ENCODE measurements around the gene GARNL3. TPM values are rescaled to one million over a fixed set of nuclear protein-coding genes. Genes with fewer than 3 reads are reported as not detected.

GARNL3 gene
- total RNA-seq, 2 experiments from 2014 or later, result 16.1 to 17.2 TPM

- no peaks in the 10 kb centered on the region for H3K36me3 ChIP-seq (ENCODE audit: insufficient read depth, low read length)
- H4K20me1 ChIP-seq (ENCODE audit: insufficient read depth, low read length), result no peaks in the 10 kb centered on the region
- no peak for DNase-seq (ENCODE audit: low spot score)
- peak overlapping the region; percentile 93 for H3K4me2 ChIP-seq (ENCODE audit: low read length)
- H2AFZ ChIP-seq (ENCODE audit: low read length), result no peak overlapping the region
- TF ChIP-seq CTCF (conservative IDR thresholded peaks at IDR 0.05; ENCODE audit: low read length), result no peak
- no peak for TF ChIP-seq EZH2phosphoT487 (IDR thresholded peaks at IDR 0.05; ENCODE audit: borderline replicate concordance, low read depth, low read length)
- intact Hi-C loops (cut with micrococcal nuclease; ENCODE audit: unreplicated experiment), result loop anchor here (2.0 kb wide), 2 partner anchors 171 to 223 kb away; partner anchors contain the start of gene SLC2A8
- H3K79me2 ChIP-seq (ENCODE audit: insufficient read depth, low read depth, low read length), result no peaks in the 10 kb centered on the region
- no TSS peak for BruUV-seq (replicated peaks)
- ChIA-PET CTCF (ENCODE audit: unreplicated experiment) (no interaction called here), POLR2A (no interaction called here)
- no peak overlapping the region for H3K27ac ChIP-seq (ENCODE audit: low read depth, low read length, poor library complexity, severe bottlenecking)
- H3K4me3 ChIP-seq (ENCODE audit: low read depth, low read length, poor library complexity, severe bottlenecking), result peak overlapping the region; percentile 80
- no peaks in the 10 kb centered on the region for H3K9me3 ChIP-seq (ENCODE audit: low read length)
- H3K4me1 ChIP-seq (ENCODE audit: insufficient read depth, low read length, poor library complexity, severe bottlenecking), result peaks cover 38% of the 10 kb centered on the region
- no peaks in the 10 kb centered on the region for H3K9me2 ChIP-seq (ENCODE audit: insufficient read depth, low read length)
Observed at GRCh38 chr9:127225801-127226625, 38.6 kb upstream of the GARNL3 start.

- ChIA-PET CTCF (ENCODE audit: unreplicated experiment) (no interaction called here), POLR2A (no interaction called here)
- DNase-seq (ENCODE audit: low spot score), result no peak
- no peak for TF ChIP-seq EZH2phosphoT487 (IDR thresholded peaks at IDR 0.05; ENCODE audit: borderline replicate concordance, low read depth, low read length)
- no peak for TF ChIP-seq CTCF (conservative IDR thresholded peaks at IDR 0.05; ENCODE audit: low read length)
- Histone ChIP-seq H3K27ac (ENCODE audit: low read depth, low read length, poor library complexity, severe bottlenecking) (no peak overlapping the region), H3K9me2 (ENCODE audit: insufficient read depth, low read length) (no peaks in the 10 kb centered on the region), H3K4me3 (ENCODE audit: low read depth, low read length, poor library complexity, severe bottlenecking) (no peak overlapping the region), H3K4me2 (ENCODE audit: low read length) (no peak overlapping the region), H3K9me3 (ENCODE audit: low read length) (no peaks in the 10 kb centered on the region), H3K4me1 (ENCODE audit: insufficient read depth, low read length, poor library complexity, severe bottlenecking) (peaks cover 9% of the 10 kb centered on the region), H2AFZ (ENCODE audit: low read length) (no peak overlapping the region), H3K36me3 (ENCODE audit: insufficient read depth, low read length) (no peaks in the 10 kb centered on the region; the same call in 1 of the 2 replicates), H4K20me1 (ENCODE audit: insufficient read depth, low read length) (no peaks in the 10 kb centered on the region), H3K79me2 (ENCODE audit: insufficient read depth, low read depth, low read length) (no peaks in the 10 kb centered on the region)
- no TSS peak for BruUV-seq (replicated peaks)
- intact Hi-C loops (cut with micrococcal nuclease; ENCODE audit: unreplicated experiment), result no loop called here
Observed at GRCh38 chr9:127229691-127230417, 34.7 kb upstream of the GARNL3 start.

Measured in OCI-LY7 (cell line).